HCT116 (cell line): ENCODE data around the gene GPC4. TPM values are rescaled to one million over a fixed set of nuclear protein-coding genes. Genes with fewer than 3 reads are reported as not detected.

Source experiments
- ATAC-seq: fragments of 200-7000 bp; cut with Tn5 transposase; 2 replicates; pipeline ENCODE4 v1.9.1; 2020; ENCODE audit warnings: mild to moderate bottlenecking, moderate library complexity
- BruUV-seq: library from RNA; stranded (reverse); fragments of 400-500 nt; replicated peaks from 2 replicates; lab custom pipeline; 2021; lab: Mats Ljungman, UMichigan
- CTCF ChIA-PET: fragments of 300-600 bp; sonication (Branson Sonifier 250); formaldehyde crosslinking; loops from one replicate; lab custom pipeline; 2021; ENCODE audit warnings: antibody characterized with exemption; lab: Charles Lee
- POLR2A ChIA-PET: fragments of 300-600, 350-600 bp; sonication (Branson Sonifier 250); formaldehyde crosslinking; loops from one replicate; lab custom pipeline; 2021; ENCODE audit warnings: antibody characterized with exemption; lab: Charles Lee
- RAD21 ChIA-PET, 2 experiments: fragments of 300-600 bp; sonication (Branson Sonifier 250); formaldehyde crosslinking; loops; one replicate each; lab custom pipeline; 2023; ENCODE audit warnings: low total read pairs in 2 of 2; ENCODE audit not compliant: uncharacterized antibody in 2 of 2, unreplicated experiment in 2 of 2, low non-redundant PET in 1 of 2; lab: Charles Lee
- DNase-seq: peaks from one replicate; pipeline ENCODE4 v3.0.0-alpha.2; 2010; ENCODE audit warnings: low read depth, low spot score
- H2AFZ ChIP-seq: fragments of 200-600 bp; shearing (Covaris generic), sonication (generic); 2 replicates; pipeline ENCODE4 v1.6.1; 2017; ENCODE audit warnings: low read depth, mixed run types, mixed read lengths, antibody characterized with exemption, low read length; ENCODE audit not compliant: poor library complexity, severe bottlenecking
- H3K27ac ChIP-seq: 2 replicates; pipeline ENCODE4 v1.5.1; 2012; ENCODE audit warnings: low read depth, low read length
- H3K27me3 ChIP-seq: fragments of 200-600 bp; sonication (generic); 2 replicates; pipeline ENCODE4 v1.6.1; 2016; ENCODE audit warnings: mixed run types, low read length, mixed read lengths; ENCODE audit not compliant: insufficient read depth
- H3K36me3 ChIP-seq, 2 experiments: fragments of 200-500 bp in 1 of 2; fragments of 200-600 bp in 1 of 2; sonication (Bioruptor generic) in 1 of 2; sonication (generic) in 1 of 2; 2 replicates each; pipeline versions ENCODE4 v1.5.1 to v1.6.1; 2014 to 2016; ENCODE audit warnings: low read length in 2 of 2, inconsistent platforms in 1 of 2, mixed read lengths in 1 of 2, mixed run types in 1 of 2; ENCODE audit not compliant: insufficient read depth in 2 of 2, control insufficient read depth in 1 of 2
- H3K4me1 ChIP-seq, 2 experiments: fragments of 200-600 bp in 1 of 2; sonication (generic) in 1 of 2; 2 replicates each; pipeline versions ENCODE4 v1.5.1 to v1.6.1; 2012 to 2017; ENCODE audit warnings: low read length in 2 of 2, inconsistent platforms in 1 of 2, mild to moderate bottlenecking in 1 of 2, mixed read lengths in 1 of 2, mixed run types in 1 of 2, moderate library complexity in 1 of 2; ENCODE audit not compliant: insufficient read depth in 2 of 2, control insufficient read depth in 1 of 2
- H3K4me2 ChIP-seq: fragments of 200-600 bp; sonication (generic); 2 replicates; pipeline ENCODE4 v1.6.1; 2017; ENCODE audit warnings: mixed run types, low read length, mixed read lengths
- H3K4me3 ChIP-seq, 2 experiments: fragments of 200-600 bp in 1 of 2; sonication (generic) in 1 of 2; replicated peaks in 1 of 2; 2 replicates each; pipeline ENCODE4 v1.5.1; 2011 to 2016; ENCODE audit warnings: low read length in 2 of 2, control low read depth in 1 of 2, low read depth in 1 of 2, mild to moderate bottlenecking in 1 of 2, mixed read lengths in 1 of 2, mixed run types in 1 of 2
- H3K79me2 ChIP-seq: fragments of 200-600 bp; sonication (generic); 2 replicates; pipeline ENCODE4 v1.6.1; 2017; ENCODE audit warnings: mild to moderate bottlenecking, mixed run types, low read length, moderate library complexity, mixed read lengths; ENCODE audit not compliant: insufficient read depth
- H3K9ac ChIP-seq: fragments of 200-600 bp; sonication (generic); 2 replicates; pipeline ENCODE4 v1.6.1; 2016; ENCODE audit warnings: low read length, mixed read lengths
- H3K9me2 ChIP-seq: fragments of 200-600 bp; sonication (generic), shearing (Covaris generic); 2 replicates; pipeline ENCODE4 v1.6.1; 2017; ENCODE audit warnings: mixed run types, mild to moderate bottlenecking, moderate library complexity; ENCODE audit not compliant: insufficient read depth
- H3K9me3 ChIP-seq, 2 experiments: fragments of 200-500 bp in 1 of 2; fragments of 200-600 bp in 1 of 2; sonication (Bioruptor generic) in 1 of 2; sonication (generic) in 1 of 2; 2 replicates each; pipeline ENCODE4 v1.6.1; 2014 to 2017; ENCODE audit warnings: low read length in 2 of 2, mixed read lengths in 2 of 2, inconsistent platforms in 1 of 2, low read depth in 1 of 2, mild to moderate bottlenecking in 1 of 2, mixed run types in 1 of 2, moderate library complexity in 1 of 2; ENCODE audit not compliant: control insufficient read depth in 1 of 2, insufficient read depth in 1 of 2
- H4K20me1 ChIP-seq: fragments of 200-600 bp; sonication (generic), shearing (Covaris generic); 2 replicates; pipeline ENCODE4 v1.6.1; 2017; ENCODE audit warnings: mixed run types, mild to moderate bottlenecking, moderate library complexity; ENCODE audit not compliant: insufficient read depth
- CBX3 ChIP-seq: IDR thresholded peaks from 2 replicates; pipeline ENCODE4 v1.6.1; 2012; ENCODE audit warnings: low read depth
- CTCF ChIP-seq, 3 experiments: fragments of 200-600 bp in 1 of 3; sonication (generic) in 1 of 3; IDR thresholded peaks in 2 of 3; conservative IDR thresholded peaks in 1 of 3; 2 replicates each; pipeline ENCODE4 v1.5.1; 2012 to 2017; ENCODE audit warnings: low read depth in 2 of 3, low read length in 2 of 3, antibody characterized with exemption in 1 of 3, borderline replicate concordance in 1 of 3, control low read depth in 1 of 3, mild to moderate bottlenecking in 1 of 3, mixed read lengths in 1 of 3, mixed run types in 1 of 3, moderate library complexity in 1 of 3; ENCODE audit not compliant: insufficient read depth in 1 of 3
- EGR1 ChIP-seq: IDR thresholded peaks from 2 replicates; pipeline ENCODE4 v1.6.1; 2012; ENCODE audit warnings: low read depth
- EZH2 ChIP-seq: fragments of 200-600 bp; sonication (generic); IDR thresholded peaks from 2 replicates; pipeline ENCODE4 v1.6.1; 2017; ENCODE audit warnings: antibody characterized with exemption, mixed run types
- EZH2phosphoT487 ChIP-seq: fragments of 200-600 bp; IDR thresholded peaks from 2 replicates; pipeline ENCODE4 v1.6.1; 2018; ENCODE audit warnings: antibody characterized with exemption, borderline replicate concordance
- FOSL1 ChIP-seq: IDR thresholded peaks from 2 replicates; pipeline ENCODE4 v1.6.1; 2012; ENCODE audit warnings: low read depth
- POLR2AphosphoS5 ChIP-seq: IDR thresholded peaks from 2 replicates; pipeline ENCODE4 v1.6.1; 2011; ENCODE audit warnings: mild to moderate bottlenecking, low read depth, low read length, moderate library complexity
- RAD21 ChIP-seq: IDR thresholded peaks from 2 replicates; pipeline ENCODE4 v1.6.1; 2012; ENCODE audit warnings: low read depth, mild to moderate bottlenecking
- SIN3A ChIP-seq: IDR thresholded peaks from 2 replicates; pipeline ENCODE4 v1.6.1; 2012; ENCODE audit warnings: low read depth
- SP1 ChIP-seq: IDR thresholded peaks from 2 replicates; pipeline ENCODE4 v1.6.1; 2012; ENCODE audit warnings: low read depth
- SRF ChIP-seq: IDR thresholded peaks from 2 replicates; pipeline ENCODE4 v1.6.1; 2012; ENCODE audit warnings: low read depth
- ZBTB33 ChIP-seq: IDR thresholded peaks from 2 replicates; pipeline ENCODE4 v1.6.1; 2011; ENCODE audit warnings: mild to moderate bottlenecking, low read length, moderate library complexity; ENCODE audit not compliant: insufficient replicate concordance; ENCODE audit errors: extremely low read depth
- ZFX ChIP-seq: fragments of 450-650 bp; IDR thresholded peaks from 2 replicates; pipeline ENCODE4 v1.6.1; 2017
- intact Hi-C: fragments of 100-400 bp; cut with micrococcal nuclease; formaldehyde crosslinking; loops from 2 replicates; pipeline ENCODE4 v1.10.0; 2022
- total RNA-seq: library from RNA; stranded (reverse); gene quantifications from one replicate; pipeline ENCODE4 v1.2.1, GENCODE V29; 2021; ENCODE audit not compliant: unreplicated experiment

Gene GPC4
- total RNA-seq, 1 experiment from 2014 or later: 9.7 TPM

- no peak for TF ChIP-seq CTCF (IDR thresholded peaks at IDR 0.05 in 2 of 3, conservative IDR thresholded peaks at IDR 0.05 in 1 of 3; ENCODE audit: borderline replicate concordance in 1 of 3, insufficient read depth in 1 of 3, low read depth in 2 of 3, low read length in 2 of 3)
- TF ChIP-seq FOSL1: no peak
These were observed 13.2 kb downstream of the GPC4 start (continued) for GRCh38 chrX:133402042-133402453.

- no peak overlapping the region for H3K4me3 ChIP-seq
- no peak overlapping the region for H3K9ac ChIP-seq
- ATAC-seq (no peak), DNase-seq (no peak)
- RAD21 ChIA-PET: no interaction called here
- no TSS peak for BruUV-seq
- CTCF ChIA-PET: no interaction called here
- H2AFZ ChIP-seq: no peak overlapping the region
- no peaks in the 10 kb centered on the region for H3K4me1 ChIP-seq
- H3K9me3 ChIP-seq: no peaks in the 10 kb centered on the region
- H3K4me2 ChIP-seq: no peak overlapping the region
- no peak for TF ChIP-seq SP1
- TF ChIP-seq SRF: no peak
- no peak for TF ChIP-seq ZFX
- no peak for TF ChIP-seq POLR2AphosphoS5
- no peak for TF ChIP-seq SIN3A
- TF ChIP-seq EZH2: no peak
- TF ChIP-seq EGR1: no peak
- no peak for TF ChIP-seq ZBTB33
- TF ChIP-seq EZH2phosphoT487: no peak
- TF ChIP-seq RAD21: no peak
- no peak for TF ChIP-seq CBX3
- no peaks in the 10 kb centered on the region for H4K20me1 ChIP-seq
- POLR2A ChIA-PET: no interaction called here
- H3K9me2 ChIP-seq: no peaks in the 10 kb centered on the region
- intact Hi-C loops: no loop called here
- no peaks in the 10 kb centered on the region for H3K79me2 ChIP-seq
- H3K36me3 ChIP-seq: no peaks in the 10 kb centered on the region
- no peaks in the 10 kb centered on the region for H3K27me3 ChIP-seq
- no peak overlapping the region for H3K27ac ChIP-seq
These were observed 13.8 kb downstream of the GPC4 start for GRCh38 chrX:133401536-133401935.
